Measurements from ENCODE around the gene FUNDC2. TPM values are rescaled to one million over a fixed set of nuclear protein-coding genes. Genes with fewer than 3 reads are reported as not detected.

The FUNDC2 gene
- total RNA-seq, 3 donors from 2014 or later (not counting 1 experiment from before 2014, with no cell fraction given): 49.7 to 52.9 (median 52.1) TPM

DNA sequence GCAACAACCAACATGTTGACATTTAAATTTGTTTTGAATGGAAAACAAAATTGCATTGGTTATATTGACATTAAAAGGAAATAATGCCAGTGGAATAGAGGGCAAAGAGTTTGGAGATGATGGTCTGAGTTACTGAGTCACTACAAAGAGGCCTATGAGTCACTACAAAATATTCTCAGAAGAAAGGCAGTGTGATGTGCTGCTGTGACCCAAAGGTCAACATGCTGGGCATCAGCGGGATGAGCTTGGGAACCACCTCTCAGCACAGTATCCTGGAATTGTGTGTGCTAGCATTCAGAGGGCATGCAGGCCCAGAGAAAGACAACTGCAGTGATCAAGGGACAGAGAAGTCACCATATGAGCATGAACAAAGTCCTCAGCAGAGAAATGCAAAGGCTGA, 41.5 kb downstream of the FUNDC2 start:
- Histone ChIP-seq H3K4me3 (ENCODE audit: low read length) (no peak overlapping the region), H3K36me3 (ENCODE audit: control insufficient read depth, insufficient read depth, low read length) (no peaks in the 10 kb centered on the region), H3K27ac (ENCODE audit: low read length) (no peak overlapping the region), H3K4me1 (ENCODE audit: control insufficient read depth, insufficient read depth, low read length) (peaks cover 21% of the 10 kb centered on the region), H3K27me3 (ENCODE audit: control insufficient read depth, insufficient read depth, low read length) (no peaks in the 10 kb centered on the region), H3K9me3 (ENCODE audit: control insufficient read depth, insufficient read depth, low read length) (no peaks in the 10 kb centered on the region)
- DNase-seq: no peak
- H3K4me1 Mint-ChIP-seq: peaks cover 12 to 18% of the 10 kb centered on the region in 2 donors
- intact Hi-C loops (cut with micrococcal nuclease): no loop called here
- 91% methylated on average over 1 of the region's 1 CpG for WGBS (ENCODE audit: insufficient coverage)
- no peak overlapping the region for H3K27ac Mint-ChIP-seq
- no peaks in the 10 kb centered on the region for H3K27me3 Mint-ChIP-seq (ENCODE audit: low read depth in 2 of 2)
- no peak for ATAC-seq
- H3K4me3 Mint-ChIP-seq: no peak overlapping the region
- H3K36me3 Mint-ChIP-seq: no peaks in the 10 kb centered on the region
- no peaks in the 10 kb centered on the region for H3K9me3 Mint-ChIP-seq
- TF ChIP-seq, protein P1, sequence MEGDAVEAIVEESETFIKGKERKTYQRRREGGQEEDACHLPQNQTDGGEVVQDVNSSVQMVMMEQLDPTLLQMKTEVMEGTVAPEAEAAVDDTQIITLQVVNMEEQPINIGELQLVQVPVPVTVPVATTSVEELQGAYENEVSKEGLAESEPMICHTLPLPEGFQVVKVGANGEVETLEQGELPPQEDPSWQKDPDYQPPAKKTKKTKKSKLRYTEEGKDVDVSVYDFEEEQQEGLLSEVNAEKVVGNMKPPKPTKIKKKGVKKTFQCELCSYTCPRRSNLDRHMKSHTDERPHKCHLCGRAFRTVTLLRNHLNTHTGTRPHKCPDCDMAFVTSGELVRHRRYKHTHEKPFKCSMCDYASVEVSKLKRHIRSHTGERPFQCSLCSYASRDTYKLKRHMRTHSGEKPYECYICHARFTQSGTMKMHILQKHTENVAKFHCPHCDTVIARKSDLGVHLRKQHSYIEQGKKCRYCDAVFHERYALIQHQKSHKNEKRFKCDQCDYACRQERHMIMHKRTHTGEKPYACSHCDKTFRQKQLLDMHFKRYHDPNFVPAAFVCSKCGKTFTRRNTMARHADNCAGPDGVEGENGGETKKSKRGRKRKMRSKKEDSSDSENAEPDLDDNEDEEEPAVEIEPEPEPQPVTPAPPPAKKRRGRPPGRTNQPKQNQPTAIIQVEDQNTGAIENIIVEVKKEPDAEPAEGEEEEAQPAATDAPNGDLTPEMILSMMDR (IDR thresholded peaks at IDR 0.05): no peak

DNA sequence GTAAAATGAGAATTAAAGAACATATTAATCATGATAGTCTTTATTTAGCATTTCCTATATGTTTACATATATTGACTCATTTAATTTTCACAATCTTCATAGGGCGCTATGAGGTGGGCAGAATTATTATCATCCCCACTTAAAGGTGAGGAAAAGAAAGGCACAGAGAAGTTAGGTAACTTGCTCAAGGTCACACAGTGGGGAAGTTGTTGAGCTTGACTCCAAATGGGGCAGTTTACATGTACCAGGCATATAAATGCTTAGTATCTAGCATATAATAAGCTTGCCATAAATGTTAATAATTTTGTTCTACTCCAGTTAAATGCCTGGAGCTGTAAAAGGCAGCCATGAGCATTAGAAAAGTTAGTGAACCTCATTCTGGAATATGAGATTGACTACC, 42.8 kb downstream of the FUNDC2 start:
- H3K27me3 ChIP-seq (ENCODE audit: control insufficient read depth, insufficient read depth, low read length): no peaks in the 10 kb centered on the region
- no peaks in the 10 kb centered on the region for H3K9me3 ChIP-seq (ENCODE audit: control insufficient read depth, insufficient read depth, low read length)
- no peaks in the 10 kb centered on the region for H3K36me3 Mint-ChIP-seq
- intact Hi-C loops (cut with micrococcal nuclease): no loop called here
- no peak overlapping the region for H3K27ac ChIP-seq (ENCODE audit: low read length)
- peaks cover 12 to 29% of the 10 kb centered on the region in 2 donors for H3K4me1 Mint-ChIP-seq
- peak overlapping the region in 1 of 2 donors; percentile 83 for H3K27ac Mint-ChIP-seq
- WGBS (ENCODE audit: insufficient coverage): no CpG with 5 or more reads among the region's 1 CpG
- H3K4me1 ChIP-seq (ENCODE audit: control insufficient read depth, insufficient read depth, low read length): peaks cover 21% of the 10 kb centered on the region
- H3K27me3 Mint-ChIP-seq (ENCODE audit: low read depth in 2 of 2): no peaks in the 10 kb centered on the region
- H3K36me3 ChIP-seq (ENCODE audit: control insufficient read depth, insufficient read depth, low read length): peaks cover 5% of the 10 kb centered on the region
- DNase-seq: no peak
- H3K4me3 ChIP-seq (ENCODE audit: low read length): no peak overlapping the region
- TF ChIP-seq, protein P1 (IDR thresholded peaks at IDR 0.05): no peak
- no peak for ATAC-seq
- no peaks in the 10 kb centered on the region for H3K9me3 Mint-ChIP-seq
- H3K4me3 Mint-ChIP-seq: peak overlapping the region; percentile 85

DNA sequence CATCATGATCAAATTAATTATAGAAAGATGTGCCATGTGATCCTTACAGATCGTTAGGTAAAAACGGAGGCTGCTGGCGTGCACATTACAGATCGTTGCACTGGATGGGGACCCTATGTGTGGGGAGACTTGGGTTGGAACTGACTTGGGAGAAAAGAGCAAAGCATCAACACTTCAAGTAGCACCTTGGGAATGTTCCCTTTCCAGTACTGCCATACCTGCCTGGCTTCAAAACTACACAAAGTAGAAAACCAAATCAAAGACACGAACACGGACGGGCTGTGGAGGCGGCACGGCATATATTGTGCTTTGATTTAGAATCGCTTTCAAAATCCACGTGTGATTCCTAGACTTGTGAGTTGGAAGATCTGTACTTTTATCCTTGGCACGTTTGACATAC, 43.4 kb downstream of the FUNDC2 start:
- Mint-ChIP-seq H3K4me1 (peaks cover 12 to 31% of the 10 kb centered on the region in 2 donors), H3K36me3 (no peaks in the 10 kb centered on the region), H3K4me3 (peak overlapping the region; percentile 85), H3K27ac (peak overlapping the region; percentile 83 to 89), H3K27me3 (ENCODE audit: low read depth in 2 of 2) (no peaks in the 10 kb centered on the region), H3K9me3 (no peaks in the 10 kb centered on the region)
- no peak for DNase-seq
- intact Hi-C loops (cut with micrococcal nuclease): loop anchor here (2.0 kb wide), 1 partner anchor 43 kb away; the partner anchor contains the start of gene FUNDC2
- H3K27ac ChIP-seq (ENCODE audit: low read length): peak overlapping the region; percentile 98
- peaks cover 21% of the 10 kb centered on the region for H3K4me1 ChIP-seq (ENCODE audit: control insufficient read depth, insufficient read depth, low read length)
- H3K27me3 ChIP-seq (ENCODE audit: control insufficient read depth, insufficient read depth, low read length): no peaks in the 10 kb centered on the region
- TF ChIP-seq, protein P1 (IDR thresholded peaks at IDR 0.05): no peak
- no peaks in the 10 kb centered on the region for H3K9me3 ChIP-seq (ENCODE audit: control insufficient read depth, insufficient read depth, low read length)
- WGBS (ENCODE audit: insufficient coverage): 0% methylated on average over 6 of the region's 12 CpGs
- H3K4me3 ChIP-seq (ENCODE audit: low read length): peak overlapping the region; percentile 93
- peaks cover 5% of the 10 kb centered on the region for H3K36me3 ChIP-seq (ENCODE audit: control insufficient read depth, insufficient read depth, low read length)
- no peak for ATAC-seq

DNA sequence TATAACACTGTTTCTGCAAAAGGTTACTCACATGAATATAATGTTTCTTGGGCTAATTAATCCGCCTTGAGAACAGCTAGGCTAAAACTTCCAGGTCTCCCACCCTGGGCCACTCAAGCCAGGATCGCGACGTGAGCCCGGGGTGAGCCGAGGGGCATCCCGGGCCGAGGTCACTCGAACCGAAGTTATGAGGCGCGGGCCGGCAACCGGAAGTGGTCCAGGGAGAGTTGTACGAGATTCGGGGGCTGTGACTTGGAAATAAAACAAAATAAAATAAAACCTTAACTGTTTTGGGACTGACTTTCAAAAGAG, 44.0 kb downstream of the FUNDC2 start:
- H3K27ac Mint-ChIP-seq: peak overlapping the region; percentile 83 to 89

More for the DNA sequence above, 44.0 kb downstream of the FUNDC2 start:
- H3K4me3 Mint-ChIP-seq: peak overlapping the region; percentile 85
- H3K9me3 Mint-ChIP-seq: no peaks in the 10 kb centered on the region
- Histone ChIP-seq H3K27ac (ENCODE audit: low read length) (peak overlapping the region; percentile 98), H3K9me3 (ENCODE audit: control insufficient read depth, insufficient read depth, low read length) (no peaks in the 10 kb centered on the region), H3K4me3 (ENCODE audit: low read length) (peak overlapping the region; percentile 93), H3K4me1 (ENCODE audit: control insufficient read depth, insufficient read depth, low read length) (peaks cover 21% of the 10 kb centered on the region), H3K27me3 (ENCODE audit: control insufficient read depth, insufficient read depth, low read length) (no peaks in the 10 kb centered on the region), H3K36me3 (ENCODE audit: control insufficient read depth, insufficient read depth, low read length) (peaks cover 8% of the 10 kb centered on the region)
- H3K27me3 Mint-ChIP-seq (ENCODE audit: low read depth in 2 of 2): no peaks in the 10 kb centered on the region
- DNase-seq (no peak), ATAC-seq (peak in 1 of 3 donors; percentile 8)
- 0% methylated on average over 16 of the region's 16 CpGs for WGBS (ENCODE audit: insufficient coverage)
- H3K4me1 Mint-ChIP-seq: peaks cover 12 to 37% of the 10 kb centered on the region in 2 donors
- TF ChIP-seq, protein P1 (IDR thresholded peaks at IDR 0.05): no peak
- intact Hi-C loops (cut with micrococcal nuclease): loop anchor here (2.0 kb wide), 1 partner anchor 44 kb away; the partner anchor contains the start of gene FUNDC2
- H3K36me3 Mint-ChIP-seq: no peaks in the 10 kb centered on the region

Measured in natural killer cell (primary cell).